ENCODE measurements around the gene SNX19. TPM values are rescaled to one million over a fixed set of nuclear protein-coding genes. Genes with fewer than 3 reads are reported as not detected.

The SNX19 gene
- total and polyA plus RNA-seq, 9 donors, result 19.3 to 77.4 (median 45.0) TPM

- TF ChIP-seq CTCF (IDR thresholded peaks at IDR 0.05), result no peak
- TF ChIP-seq POLR2A (IDR thresholded peaks at IDR 0.05), result no peak
- no peak for TF ChIP-seq EP300 (IDR thresholded peaks at IDR 0.05)
- no peak overlapping the region for H3K27ac ChIP-seq
- H3K4me1 ChIP-seq (ENCODE audit: insufficient read depth), result no peaks in the 10 kb centered on the region
- no peaks in the 10 kb centered on the region for H3K36me3 ChIP-seq
- H3K9me3 ChIP-seq, result no peaks in the 10 kb centered on the region
- no peaks in the 10 kb centered on the region for H3K27me3 ChIP-seq
- no peak overlapping the region for H3K4me3 ChIP-seq
- intact Hi-C loops (cut with DNase I), result no loop called here
- DNase-seq, result no peak
- WGBS, 3 donors, result 68 to 93% (median 76%) methylated on average over 4 of the region's 4 CpGs
Observed at GRCh38 chr11:130866831-130867230, 49.4 kb downstream of the SNX19 start.

- Histone ChIP-seq H3K27ac (no peak overlapping the region), H3K36me3 (no peaks in the 10 kb centered on the region), H3K27me3 (no peaks in the 10 kb centered on the region), H3K4me3 (no peak overlapping the region), H3K4me1 (ENCODE audit: insufficient read depth) (no peaks in the 10 kb centered on the region), H3K9me3 (no peaks in the 10 kb centered on the region)
- TF ChIP-seq POLR2A (IDR thresholded peaks at IDR 0.05) (no peak), EP300 (IDR thresholded peaks at IDR 0.05) (no peak), CTCF (IDR thresholded peaks at IDR 0.05) (no peak)
- DNase-seq, result no peak
- 80 to 88% (median 81%) methylated on average over 7 of the region's 7 CpGs for WGBS, 3 donors
- intact Hi-C loops (cut with DNase I), result no loop called here
Observed at GRCh38 chr11:130865774-130866114, 50.5 kb downstream of the SNX19 start.

- 72 to 77% (median 73%) methylated on average over 11 of the region's 11 CpGs for WGBS, 3 donors
- H3K4me1 ChIP-seq (ENCODE audit: insufficient read depth), result no peaks in the 10 kb centered on the region
- intact Hi-C loops (cut with DNase I), result no loop called here
- H3K36me3 ChIP-seq, result no peaks in the 10 kb centered on the region
- DNase-seq, result no peak
- H3K4me3 ChIP-seq, result no peak overlapping the region
- TF ChIP-seq EP300 (IDR thresholded peaks at IDR 0.05), result no peak
- no peak for TF ChIP-seq POLR2A (IDR thresholded peaks at IDR 0.05)
- no peak for TF ChIP-seq CTCF (IDR thresholded peaks at IDR 0.05)
- H3K27me3 ChIP-seq, result no peaks in the 10 kb centered on the region
- no peak overlapping the region for H3K27ac ChIP-seq
- no peaks in the 10 kb centered on the region for H3K9me3 ChIP-seq
Observed at GRCh38 chr11:130865091-130865773, 51.0 kb downstream of the SNX19 start.

GRCh38 chr11:130861902-130862860, 54.1 kb downstream of the SNX19 start:
- Histone ChIP-seq H3K27me3 (no peaks in the 10 kb centered on the region), H3K27ac (no peak overlapping the region), H3K9me3 (no peaks in the 10 kb centered on the region), H3K4me1 (ENCODE audit: insufficient read depth) (no peaks in the 10 kb centered on the region), H3K36me3 (no peaks in the 10 kb centered on the region), H3K4me3 (no peak overlapping the region)
- intact Hi-C loops (cut with DNase I), result loop anchor here (1.0 to 5.0 kb wide), 4 partner anchors 425 to 431 kb away; no protein-coding TSS in a partner anchor
- DNase-seq, result peak; percentile 88 to 95 (median 93)
- WGBS, 3 donors, result 20 to 22% (median 20%) methylated on average over 29 to 30 of the region's 30 CpGs
- TF ChIP-seq POLR2A (IDR thresholded peaks at IDR 0.05) (peak; percentile 46), CTCF (IDR thresholded peaks at IDR 0.05) (peak; percentile 99 to 100 (median 100)), EP300 (IDR thresholded peaks at IDR 0.05) (no peak)
